ENCODE data around the gene FRRS1.

FRRS1 gene

DNA sequence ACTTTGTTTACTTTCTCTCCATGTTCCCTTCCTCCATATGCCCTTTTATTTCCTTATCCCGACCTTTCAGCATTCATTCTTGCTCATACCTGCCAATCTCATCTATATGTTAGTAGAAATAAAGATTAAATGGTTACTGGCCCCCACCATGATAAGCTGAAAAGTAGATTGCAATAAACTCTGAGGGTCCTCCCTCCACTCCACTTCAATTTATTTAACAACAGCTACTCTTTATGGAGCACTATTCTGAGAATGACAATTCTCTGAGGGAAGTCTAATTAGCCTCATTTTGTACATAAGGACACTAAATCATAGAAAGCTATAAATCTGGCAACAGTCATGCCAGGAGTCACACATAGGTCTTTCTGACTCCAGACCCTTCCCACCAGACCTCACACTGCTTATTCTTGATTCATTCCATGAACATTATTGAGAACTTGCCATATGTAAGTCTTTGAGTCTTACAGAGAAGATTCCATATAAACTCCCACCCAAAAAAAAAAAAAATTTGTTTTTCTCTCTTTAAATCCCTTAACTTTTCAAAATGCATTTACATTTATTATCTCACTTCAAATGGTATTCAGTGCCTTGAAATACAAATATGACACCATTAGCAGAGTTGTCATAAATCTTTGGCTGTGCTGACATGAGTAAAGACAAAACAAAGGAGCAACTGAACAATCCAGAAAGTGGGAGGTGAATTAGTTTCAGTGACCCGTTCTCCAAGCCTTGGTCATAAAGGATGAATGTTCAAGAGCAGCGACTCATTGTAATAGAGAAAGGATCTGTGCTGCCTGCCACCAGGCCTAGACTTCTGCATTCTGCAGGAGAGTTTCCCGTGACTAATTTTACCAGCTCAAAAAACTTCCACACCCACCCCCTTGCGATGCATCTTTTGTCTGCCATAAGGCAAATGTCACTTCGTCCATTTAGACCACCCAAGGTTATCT, 92.0 kb downstream of the FRRS1 start:
- no peak for DNase-seq

DNA sequence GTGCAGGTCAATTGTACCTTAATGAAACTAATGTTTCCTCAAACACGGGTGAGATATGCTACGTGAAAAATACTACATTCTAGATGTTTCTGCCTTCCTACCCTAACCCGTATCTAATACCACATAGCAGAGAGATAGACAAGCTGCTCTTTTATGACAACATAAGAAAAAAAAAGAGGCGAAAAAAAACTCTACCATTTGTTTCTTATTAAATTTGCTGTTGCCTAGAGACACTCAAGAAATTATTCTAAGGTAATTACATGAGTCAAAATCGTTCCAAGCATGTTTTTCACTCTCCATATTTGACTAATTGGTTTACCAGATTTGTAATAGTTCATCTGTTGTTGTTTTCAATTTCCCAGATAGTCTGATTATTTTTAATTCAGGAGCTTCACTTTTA, 93.1 kb downstream of the FRRS1 start:
- no peak for DNase-seq

DNA sequence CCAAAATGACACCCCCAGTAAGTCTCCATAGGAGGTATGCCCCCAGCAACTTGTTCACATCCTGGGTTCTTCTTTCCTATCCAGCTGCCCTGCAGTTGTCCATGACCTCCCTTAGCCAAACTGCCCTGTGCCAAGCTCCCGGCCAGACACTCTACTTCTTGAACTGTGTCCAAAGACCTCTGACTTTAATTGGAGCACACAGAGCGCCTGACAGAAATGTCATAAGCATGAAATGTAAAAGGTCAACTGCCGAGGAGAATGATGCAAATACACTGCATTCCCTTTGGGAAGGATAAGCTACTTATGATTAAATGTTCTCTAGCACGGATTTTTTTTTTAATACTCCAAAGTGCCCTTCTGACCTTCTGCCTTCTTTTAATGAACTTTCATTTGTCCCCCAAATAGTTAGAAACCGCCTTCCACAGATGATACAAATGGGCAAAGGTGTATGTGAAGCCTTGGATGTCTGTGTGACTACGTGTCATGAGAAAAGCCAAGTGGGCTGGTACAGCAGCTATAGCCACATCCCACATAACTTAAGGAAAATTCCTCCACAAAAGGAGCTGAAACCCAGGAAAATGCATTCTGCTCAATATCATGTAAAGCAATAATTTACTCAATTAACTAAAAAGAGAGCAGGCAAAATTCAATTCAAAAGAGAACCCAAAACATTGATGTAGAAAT, 93.8 kb downstream of the FRRS1 start:
- no peak for DNase-seq

GRCh38 chr1:99672038-99672437, 94.4 kb downstream of the FRRS1 start:
- no peak for DNase-seq

DNA sequence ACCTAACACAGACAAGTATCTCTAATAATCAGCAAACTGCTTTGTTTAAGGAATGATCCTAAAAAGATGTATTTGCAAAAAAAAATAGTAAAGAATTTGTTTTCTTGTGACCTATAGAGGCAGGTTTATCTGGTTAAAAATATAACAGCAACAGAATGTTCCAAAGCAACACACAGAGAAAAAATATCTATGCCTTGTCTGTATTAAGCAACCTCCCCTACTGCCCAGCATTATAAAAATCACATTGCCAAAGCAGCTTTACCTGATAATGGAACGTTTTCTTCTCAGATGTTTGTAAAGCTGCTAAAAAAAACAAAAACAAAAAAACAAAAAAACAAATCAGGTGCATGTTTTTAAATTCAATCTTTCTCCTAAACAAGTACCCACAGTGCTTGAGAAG, 95.9 kb downstream of the FRRS1 start:
- DNase-seq: no peak

DNA sequence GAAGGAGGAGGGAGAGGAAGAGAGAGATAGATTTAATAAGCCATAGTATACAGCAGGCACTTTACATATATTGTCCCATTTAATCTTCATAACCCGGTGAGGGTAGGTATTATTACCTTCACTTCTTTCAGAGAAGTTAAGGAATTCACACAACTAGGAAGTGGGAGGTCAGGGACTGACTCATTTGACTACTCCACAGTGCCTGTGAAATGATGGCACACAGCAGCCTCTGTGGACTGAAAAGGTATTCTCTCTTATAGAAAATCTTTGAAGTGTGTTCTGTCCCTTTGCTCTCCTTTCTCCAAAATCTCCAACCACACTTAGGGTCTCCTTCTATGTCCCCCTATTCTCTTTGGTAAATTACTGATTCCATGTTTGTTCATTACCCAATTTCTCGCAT, 96.6 kb downstream of the FRRS1 start:
- no peak for DNase-seq

DNA sequence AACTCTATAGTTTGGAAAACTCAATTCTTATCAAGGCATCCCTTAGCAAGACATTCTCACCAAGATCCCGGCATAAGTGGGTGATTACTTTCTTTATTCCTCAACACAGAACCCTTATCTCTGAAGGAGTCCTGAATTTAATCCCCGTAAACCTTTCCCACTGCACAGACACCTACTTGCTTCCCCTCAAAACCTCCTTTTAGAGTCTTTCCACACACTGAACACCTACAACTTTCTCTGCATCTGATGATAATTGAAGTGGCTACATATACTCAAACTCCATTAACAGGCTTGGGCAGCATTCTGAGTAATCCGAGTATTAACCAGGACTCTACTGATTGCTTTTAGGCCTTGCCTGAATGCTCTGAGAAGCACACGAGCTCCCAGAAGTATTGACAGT, 97.1 kb downstream of the FRRS1 start:
- no peak for DNase-seq

GRCh38 chr1:99665212-99665611, 101.2 kb downstream of the FRRS1 start:
- DNase-seq: no peak

DNA sequence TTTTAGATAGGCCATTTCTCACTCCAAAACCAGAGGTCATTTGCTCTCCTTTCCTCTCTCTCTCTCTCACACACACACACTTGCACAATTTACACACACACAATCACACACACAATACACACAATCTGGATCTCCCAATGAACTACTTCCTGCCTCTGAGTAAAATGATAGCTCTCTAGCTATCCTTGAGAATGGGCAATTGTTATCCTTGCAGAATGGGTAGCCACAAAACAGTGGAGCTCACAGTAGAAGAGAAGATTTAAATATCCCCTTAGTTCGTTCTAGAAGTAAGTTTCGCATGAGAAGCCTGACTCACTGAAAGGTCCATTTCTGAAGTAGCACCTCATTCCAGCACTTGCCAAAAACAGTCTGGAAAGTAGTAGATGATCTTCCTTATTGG, 102.9 kb downstream of the FRRS1 start:
- no peak for DNase-seq

DNA sequence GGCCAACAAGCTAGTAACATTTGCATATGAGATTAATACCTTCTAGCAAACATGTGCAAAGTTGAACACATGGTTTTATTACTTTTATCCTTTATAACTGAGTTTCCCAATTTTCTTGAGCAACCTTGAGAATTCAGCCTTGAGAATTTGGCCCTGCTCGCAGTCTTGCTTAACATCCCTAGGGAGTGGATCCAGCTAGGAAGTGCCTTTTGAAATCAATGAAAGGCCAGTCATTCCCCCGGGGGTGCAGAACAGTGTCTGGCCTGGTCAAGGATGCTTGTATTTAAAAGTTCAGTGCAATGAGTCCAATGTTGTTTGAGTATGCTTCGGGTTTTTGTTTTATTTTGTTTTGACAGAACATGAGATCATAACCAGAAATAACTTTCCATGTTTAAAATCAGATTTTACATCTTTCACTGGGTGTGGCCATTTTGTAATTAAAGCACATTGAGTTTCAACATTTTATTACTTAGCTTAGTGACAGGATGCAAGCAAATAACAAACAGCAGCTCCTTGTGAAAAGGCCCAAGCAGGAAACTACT, 103.8 kb downstream of the FRRS1 start:
- no peak for DNase-seq

DNA sequence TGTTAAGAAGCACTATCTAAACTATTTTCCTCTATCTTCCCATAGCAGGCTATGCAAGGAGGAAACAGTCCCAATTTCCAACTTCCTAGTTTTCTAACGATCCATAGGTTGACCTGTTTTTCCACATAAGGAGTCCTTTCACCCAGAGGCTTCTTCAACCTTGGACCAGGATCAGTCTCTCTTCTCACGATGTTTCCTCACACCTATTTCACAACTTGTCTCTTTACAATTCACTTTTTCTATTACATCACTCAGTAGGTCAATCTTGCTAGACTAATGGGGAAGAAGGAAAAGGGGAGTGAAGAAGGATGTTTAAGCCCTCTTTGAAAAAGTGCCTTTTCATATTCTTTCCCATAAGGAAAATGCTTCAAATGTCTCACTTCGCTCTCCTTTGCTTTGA, 104.7 kb downstream of the FRRS1 start:
- no peak for DNase-seq

GRCh38 chr1:99660496-99660895, 105.9 kb downstream of the FRRS1 start:
- DNase-seq: no peak

GRCh38 chr1:99659755-99660210, 106.7 kb downstream of the FRRS1 start:
- no peak for DNase-seq
